ENCODE results near the gene LMNTD2. TPM values are rescaled to one million over a fixed set of nuclear protein-coding genes. Genes with fewer than 3 reads are reported as not detected.

Gene LMNTD2
- total and polyA plus RNA-seq, 2 of the 13 experiments (the other 11 are each of a cell fraction or from before 2014, with no cell fraction given): 1.1 to 3.1 TPM

- TF ChIP-seq ZNF251 (CRISPR knock-in tag; IDR thresholded peaks at IDR 0.05): no peak
- TF ChIP-seq HNRNPLL (IDR thresholded peaks at IDR 0.05; ENCODE audit: low read depth, low read length, poor library complexity, severe bottlenecking): peak; percentile 14
- WGBS (ENCODE audit: low lambda C conversion rate): 95% methylated on average over 78 of the region's 104 CpGs
- H3K27me3 ChIP-seq (ENCODE audit: control insufficient read depth in 1 of 2, insufficient read depth in 2 of 2, low read length in 2 of 2): peaks cover 4 to 7% of the 10 kb centered on the region in 2 experiments; a peak in 2 of 5 replicates
- H3K79me2 ChIP-seq (ENCODE audit: insufficient read depth, low read length): no peaks in the 10 kb centered on the region
- no peaks in the 10 kb centered on the region for H3K36me3 ChIP-seq (replicated peaks in 1 of 2; ENCODE audit: control insufficient read depth in 1 of 2, insufficient read depth in 2 of 2, low read length in 2 of 2)
- BruUV-seq (replicated peaks): no TSS peak
- peak overlapping the region in 1 of 3 experiments; percentile 28; a peak in 1 of 6 replicates for H3K4me3 ChIP-seq (replicated peaks in 1 of 3; ENCODE audit: insufficient read depth in 1 of 3, low read depth in 2 of 3, low read length in 3 of 3)
- DNase-seq (ENCODE audit: low spot score) (no peak), FAIRE-seq (no peak), ATAC-seq (no peak)
- no peak overlapping the region for H3K27ac ChIP-seq (ENCODE audit: extremely low read length, insufficient read depth, low read length)
- intact Hi-C loops (cut with micrococcal nuclease; ENCODE audit: unreplicated experiment) (loop anchor here (10.0 kb wide), 1 partner anchor 59 kb away; the partner anchor contains the start of gene IRF7), in situ Hi-C loops (cut with HindIII; ENCODE audit: extremely low pct_ligation_motif_present, low pct_unique_long_range_greater_than_20kb) (loop anchor here (5.0 to 10.0 kb wide), 2 partner anchors 41 to 69 kb away; partner anchors contain the start of genes CDHR5 and SCT)
- no peak overlapping the region for H2AFZ ChIP-seq (ENCODE audit: low read length)
- H4K20me1 ChIP-seq (ENCODE audit: insufficient read depth, low read length): no peaks in the 10 kb centered on the region
- no peaks in the 10 kb centered on the region for H3K9me3 ChIP-seq (ENCODE audit: low read length)
- H3K9ac ChIP-seq (ENCODE audit: insufficient read depth, low read depth, low read length): no peak overlapping the region
- CTCF ChIA-PET (ENCODE audit: low intra/inter-chr PET ratio, low total read pairs): interaction anchor here (0.9 kb wide), 1 partner anchor 172 kb away, joined by 3 read pairs; no protein-coding TSS in a partner anchor
- POLR2A ChIA-PET: interaction anchor here (2.1 kb wide), 1 partner anchor 20 kb away, joined by 9 read pairs; the partner anchor contains the start of gene PHRF1
- H3K4me2 ChIP-seq (ENCODE audit: low read depth, low read length): peak overlapping the region; percentile 51; the same call in 1 of the 2 replicates
- H3K4me1 ChIP-seq (ENCODE audit: insufficient read depth, low read length): peaks cover 79% of the 10 kb centered on the region
Measured at GRCh38 chr11:555780-556661, 4.5 kb downstream of the LMNTD2 start.

DNA sequence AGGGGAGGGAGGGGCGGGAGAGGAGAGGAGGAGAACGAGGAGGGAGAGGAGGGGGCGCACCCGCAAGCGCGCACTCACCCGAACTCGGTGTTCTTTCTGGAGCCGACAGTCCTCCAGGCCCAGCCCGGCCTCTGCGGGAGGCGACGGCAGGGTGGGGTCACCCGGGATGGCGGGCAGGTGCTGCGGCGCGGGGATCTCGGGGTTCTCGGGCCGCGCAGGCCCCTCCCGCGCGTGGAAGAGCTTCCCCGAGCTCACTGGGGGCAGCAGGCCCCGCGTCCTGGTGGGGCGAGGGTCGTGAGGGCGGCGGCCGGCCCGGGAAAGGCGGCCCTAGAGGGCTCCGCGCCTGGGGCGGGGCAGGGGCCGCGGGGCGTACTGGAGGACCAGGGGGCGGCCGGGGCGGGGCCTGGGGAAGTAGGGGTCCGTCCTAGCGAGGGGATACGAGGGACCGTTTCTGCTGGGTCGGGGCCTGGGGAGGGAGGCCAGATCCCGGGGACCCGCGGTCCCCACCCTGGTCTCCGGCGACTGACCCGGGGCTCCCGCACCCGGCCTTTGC, 5.2 kb downstream of the LMNTD2 start:
- ATAC-seq (no peak), FAIRE-seq (no peak), DNase-seq (ENCODE audit: low spot score) (no peak)
- no peak overlapping the region for H3K4me3 ChIP-seq (replicated peaks in 1 of 3; ENCODE audit: insufficient read depth in 1 of 3, low read depth in 2 of 3, low read length in 3 of 3)
- 82% methylated on average over 45 of the region's 57 CpGs for WGBS (ENCODE audit: low lambda C conversion rate)
- intact Hi-C loops (cut with micrococcal nuclease; ENCODE audit: unreplicated experiment): loop anchor here (10.0 kb wide), 1 partner anchor 59 kb away; the partner anchor contains the start of gene IRF7
- BruUV-seq (replicated peaks): no TSS peak
- ChIA-PET CTCF (ENCODE audit: low intra/inter-chr PET ratio, low total read pairs) (interaction anchor here (0.9 kb wide), 1 partner anchor 173 kb away, joined by 3 read pairs; no protein-coding TSS in a partner anchor), POLR2A (interaction anchor here (1.0 to 1.4 kb wide), 4 partner anchors 20 to 172 kb away, joined by 3 to 4 read pairs (median 4); no protein-coding TSS in a partner anchor)
- H4K20me1 ChIP-seq (ENCODE audit: insufficient read depth, low read length): no peaks in the 10 kb centered on the region
- no peaks in the 10 kb centered on the region for H3K36me3 ChIP-seq (replicated peaks in 1 of 2; ENCODE audit: control insufficient read depth in 1 of 2, insufficient read depth in 2 of 2, low read length in 2 of 2)
- H3K27ac ChIP-seq (ENCODE audit: extremely low read length, insufficient read depth, low read length): no peak overlapping the region
- H2AFZ ChIP-seq (ENCODE audit: low read length): no peak overlapping the region
- peaks cover 7 to 11% of the 10 kb centered on the region in 2 experiments; a peak in 3 of 5 replicates for H3K27me3 ChIP-seq (ENCODE audit: control insufficient read depth in 1 of 2, insufficient read depth in 2 of 2, low read length in 2 of 2)
- TF ChIP-seq ZBTB38 (CRISPR knock-in tag; IDR thresholded peaks at IDR 0.05): 0 out of 2 replicates have a peak, but pooled peaks have one; percentile 5
- TF ChIP-seq PCBP1 (IDR thresholded peaks at IDR 0.05; ENCODE audit: borderline replicate concordance, low read depth, low read length): peak; percentile 79; the same call in 1 of the 2 replicates
- no peak for TF ChIP-seq MAZ (IDR thresholded peaks at IDR 0.05; ENCODE audit: borderline replicate concordance, low read depth, low read length)
- peak; percentile 11; the same call in 1 of the 2 replicates for TF ChIP-seq MAZ (CRISPR knock-in tag; IDR thresholded peaks at IDR 0.05; ENCODE audit: low read depth)
- TF ChIP-seq ZNF619 (CRISPR knock-in tag; IDR thresholded peaks at IDR 0.05): no peak
- peak; percentile 81 for TF ChIP-seq HNRNPK (IDR thresholded peaks at IDR 0.05; ENCODE audit: low read depth, low read length, poor library complexity, severe bottlenecking)
- in situ Hi-C loops (cut with HindIII; ENCODE audit: extremely low pct_ligation_motif_present, low pct_unique_long_range_greater_than_20kb): loop anchor here (5.0 to 10.0 kb wide), 2 partner anchors 42 to 69 kb away; partner anchors contain the start of genes CDHR5 and SCT
- H3K4me2 ChIP-seq (ENCODE audit: low read depth, low read length): no peak overlapping the region
- H3K79me2 ChIP-seq (ENCODE audit: insufficient read depth, low read length): no peaks in the 10 kb centered on the region
- no peak overlapping the region for H3K9ac ChIP-seq (ENCODE audit: insufficient read depth, low read depth, low read length)
- H3K4me1 ChIP-seq (ENCODE audit: insufficient read depth, low read length): peaks cover 80% of the 10 kb centered on the region
- no peaks in the 10 kb centered on the region for H3K9me3 ChIP-seq (ENCODE audit: low read length)

Data from HepG2 (cell line).